K562 treated with DMSO at 1 percent for 4 hours (cell line): Measurements from ENCODE around the gene ZFAND4. TPM values are rescaled to one million over a fixed set of nuclear protein-coding genes. Genes with fewer than 3 reads are reported as not detected.

ENCODE experiments used
- total RNA-seq: library from RNA; unstranded; fragments of 300-600 nt; gene quantifications from 2 replicates; pipeline ENCODE4 v1.2.3, GENCODE V29; 2022; ENCODE audit not compliant: insufficient read depth

ZFAND4 gene
- 1.7 and 2.2 TPM in 2 replicates for total RNA-seq

GRCh38 chr10:45672181-45673073, at the start of gene ZFAND4:
ZFAND4 (minus strand) TSS chr10:45672772; CDS start chr10:45663725, 9,047 bp downstream.

Other genes with a start within 250 kb of the ZFAND4 start
- gene WASHC2C, start 54.5 kb upstream of the ZFAND4 start, total RNA-seq = 18.8 and 20.1 TPM in 2 replicates
- 7.6 and 20.0 TPM in 2 replicates for gene AGAP4, start 174.7 kb upstream of the ZFAND4 start, total RNA-seq